GM18868 (cell line): ENCODE results near the gene HPCAL1.

Experiments used
- ATAC-seq: cut with Tn5 transposase; IDR thresholded peaks from one replicate; pipeline ENCODE4 v1.9.1; 2021; ENCODE audit warnings: mild to moderate bottlenecking, moderate library complexity; ENCODE audit not compliant: unreplicated experiment

Gene HPCAL1

GRCh38 chr2:10400978-10401951, 98.6 kb downstream of the HPCAL1 start:
- no peak for ATAC-seq

DNA sequence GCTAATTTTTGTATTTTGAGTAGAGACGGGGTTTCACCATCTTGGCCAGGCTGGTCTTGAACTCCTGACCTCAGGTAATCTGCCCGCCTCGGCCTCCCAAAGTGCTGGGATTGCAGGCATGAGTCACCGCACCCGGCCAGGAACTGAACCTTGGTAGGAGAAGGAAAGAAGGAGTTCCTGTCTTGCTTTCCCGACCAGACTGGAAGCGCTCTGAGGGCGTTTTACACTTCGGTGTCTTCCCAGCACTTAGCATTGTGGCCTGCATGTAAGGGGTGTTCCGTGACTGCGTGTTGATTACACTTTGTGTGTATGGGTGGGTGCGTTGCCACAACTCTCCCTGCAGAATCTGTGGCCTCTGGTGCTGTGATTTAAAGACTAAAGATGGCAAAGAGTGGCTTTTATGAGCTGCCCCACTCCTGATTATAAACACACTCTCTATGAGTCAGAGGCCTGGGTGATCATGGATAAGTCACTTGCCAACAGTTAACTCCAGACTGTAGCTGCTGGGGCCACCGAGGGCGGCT, 99.4 kb downstream of the HPCAL1 start:
- ATAC-seq = no peak

DNA sequence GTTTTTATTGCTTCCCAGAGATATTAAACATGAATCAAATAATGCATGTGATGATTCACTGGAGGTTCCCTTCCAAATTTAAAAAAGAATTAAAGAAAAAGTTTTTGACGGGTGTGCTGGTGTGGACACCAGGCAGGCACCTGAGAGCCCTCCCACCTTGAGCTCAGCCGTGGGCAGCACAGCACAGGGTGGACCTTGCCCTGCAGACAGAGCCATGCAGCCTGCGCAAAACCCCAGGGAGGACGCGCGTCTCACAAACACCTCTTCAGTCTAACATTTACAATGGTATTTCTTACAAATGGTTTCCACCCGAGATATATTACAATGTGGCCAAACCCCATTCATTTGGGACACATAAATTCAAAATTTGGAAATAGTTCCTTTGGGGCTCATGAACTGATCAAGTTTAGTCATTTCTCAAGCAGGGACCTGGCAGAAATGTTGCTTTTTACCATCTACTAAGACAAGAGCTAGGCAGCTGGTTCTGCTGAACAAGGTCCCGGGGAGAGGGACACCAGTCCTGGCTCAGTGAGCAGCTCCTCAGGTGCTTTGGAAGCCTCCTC, 100.0 kb downstream of the HPCAL1 start:
- no peak for ATAC-seq

GRCh38 chr2:10404324-10405143, 101.8 kb downstream of the HPCAL1 start:
- no peak for ATAC-seq

DNA sequence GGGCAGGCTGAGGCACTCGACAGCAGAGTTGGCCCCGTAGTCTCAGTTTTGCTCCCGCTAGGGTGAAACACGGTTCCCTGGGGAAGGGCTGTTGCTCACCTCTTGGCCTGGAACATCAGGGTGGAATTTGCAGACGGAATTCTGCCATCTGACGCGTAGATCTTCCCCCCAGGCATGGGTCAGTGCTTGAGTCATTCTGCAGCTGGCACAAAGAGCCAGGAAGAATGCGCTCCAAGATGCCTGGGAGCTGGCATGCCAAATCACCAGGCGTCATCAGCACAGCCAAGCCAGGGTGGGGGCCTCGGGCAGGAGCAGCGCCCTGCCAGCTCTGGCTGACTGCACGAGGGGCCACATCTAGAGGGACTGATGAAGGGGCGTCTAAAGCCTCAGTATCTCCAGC, 102.7 kb downstream of the HPCAL1 start:
- ATAC-seq = no peak

DNA sequence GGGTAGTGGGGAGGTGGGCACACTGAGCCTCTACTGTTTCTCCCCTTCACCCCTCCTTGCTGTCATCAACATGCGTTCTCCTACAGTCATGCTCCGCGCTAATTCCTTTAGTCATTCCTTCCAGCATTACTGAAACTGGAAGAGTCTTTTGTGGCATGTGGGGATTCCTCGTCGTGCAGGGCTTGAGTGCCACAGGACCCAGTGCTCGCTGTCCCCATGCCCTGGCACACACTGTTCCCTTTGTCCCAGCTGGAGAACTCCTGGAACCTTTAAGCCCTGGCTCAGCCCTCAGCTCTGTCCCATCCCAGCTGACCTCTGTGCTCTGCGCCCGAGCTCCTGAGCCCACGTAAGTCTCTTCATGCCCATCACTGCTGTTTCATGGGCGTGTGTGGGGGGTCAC, 103.3 kb downstream of the HPCAL1 start:
- ATAC-seq = no peak

DNA sequence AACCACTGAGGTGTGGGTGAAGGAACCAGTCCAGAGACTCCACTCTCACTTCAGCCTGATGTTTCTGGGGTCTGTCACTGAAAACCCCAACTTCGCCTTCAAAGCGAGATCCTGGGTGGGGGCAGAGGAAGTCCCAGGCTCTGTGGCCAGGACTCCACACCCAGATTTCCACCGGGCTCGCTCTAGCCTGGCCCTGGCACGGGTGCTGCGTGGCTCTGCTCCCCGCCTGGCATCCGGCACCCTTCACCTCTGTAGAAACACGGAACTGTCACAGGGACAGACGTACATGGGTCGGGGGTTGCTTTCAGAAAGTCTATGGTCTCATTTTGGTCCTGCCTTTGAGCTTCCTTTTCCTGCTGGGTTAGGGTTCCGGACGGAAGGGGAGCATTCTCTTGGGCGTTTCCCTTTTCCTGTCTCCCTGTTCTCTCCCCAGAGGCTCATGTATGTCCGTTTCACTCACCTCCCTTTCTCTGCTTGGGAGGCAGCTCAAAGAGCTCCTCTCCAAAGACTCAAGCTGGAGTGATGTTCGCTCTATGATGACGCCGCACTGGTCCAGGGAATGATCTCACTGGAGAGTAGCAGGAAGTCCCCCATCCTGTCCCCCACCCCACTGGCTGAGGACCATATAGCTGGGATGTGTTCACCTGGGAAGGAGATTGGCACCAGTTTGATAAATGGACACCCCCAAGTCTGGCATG, 103.9 kb downstream of the HPCAL1 start:
- ATAC-seq = no peak

- ATAC-seq = no peak
These were observed 104.7 kb downstream of the HPCAL1 start for GRCh38 chr2:10407432-10407831.

DNA sequence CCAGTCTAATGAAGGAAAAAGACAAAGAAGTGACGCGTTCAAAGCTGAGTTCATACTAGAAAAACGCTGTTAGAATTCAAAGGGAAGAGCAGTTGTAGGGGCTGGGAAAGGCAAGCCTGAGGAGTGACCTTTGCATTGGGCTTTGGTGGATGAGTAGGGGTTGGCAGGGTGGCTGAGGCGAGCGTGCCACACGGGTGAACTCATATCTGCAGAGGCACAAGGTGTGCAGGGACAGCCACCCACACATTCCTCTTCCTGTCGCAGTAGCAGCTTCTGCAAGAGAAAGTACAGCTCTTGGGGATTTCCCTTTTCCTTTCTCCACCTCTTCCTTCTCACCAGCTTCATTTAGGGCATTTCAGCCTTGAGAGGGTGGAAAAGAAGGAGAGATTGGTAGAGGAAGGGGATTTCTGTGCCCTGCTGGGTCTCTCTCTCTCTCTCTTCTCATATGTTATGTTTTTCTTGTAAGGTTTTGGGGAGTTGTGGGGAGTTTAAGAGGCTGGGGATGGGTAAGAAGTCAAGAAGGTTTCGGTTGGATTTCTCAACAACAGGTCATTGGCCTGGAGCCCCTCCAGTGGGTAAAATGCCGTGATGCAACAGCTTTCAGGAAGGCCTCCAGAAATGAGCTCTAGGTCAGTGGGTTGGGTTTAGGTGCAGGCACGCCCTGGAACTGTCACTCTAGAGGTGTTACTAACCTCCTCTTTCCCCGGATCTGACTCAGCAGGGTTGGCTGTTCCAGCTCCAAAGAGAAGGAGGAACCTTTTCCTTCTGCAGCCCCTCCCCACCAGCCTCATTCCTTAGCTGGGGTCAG, 105.3 kb downstream of the HPCAL1 start:
- peak; percentile 39 for ATAC-seq

DNA sequence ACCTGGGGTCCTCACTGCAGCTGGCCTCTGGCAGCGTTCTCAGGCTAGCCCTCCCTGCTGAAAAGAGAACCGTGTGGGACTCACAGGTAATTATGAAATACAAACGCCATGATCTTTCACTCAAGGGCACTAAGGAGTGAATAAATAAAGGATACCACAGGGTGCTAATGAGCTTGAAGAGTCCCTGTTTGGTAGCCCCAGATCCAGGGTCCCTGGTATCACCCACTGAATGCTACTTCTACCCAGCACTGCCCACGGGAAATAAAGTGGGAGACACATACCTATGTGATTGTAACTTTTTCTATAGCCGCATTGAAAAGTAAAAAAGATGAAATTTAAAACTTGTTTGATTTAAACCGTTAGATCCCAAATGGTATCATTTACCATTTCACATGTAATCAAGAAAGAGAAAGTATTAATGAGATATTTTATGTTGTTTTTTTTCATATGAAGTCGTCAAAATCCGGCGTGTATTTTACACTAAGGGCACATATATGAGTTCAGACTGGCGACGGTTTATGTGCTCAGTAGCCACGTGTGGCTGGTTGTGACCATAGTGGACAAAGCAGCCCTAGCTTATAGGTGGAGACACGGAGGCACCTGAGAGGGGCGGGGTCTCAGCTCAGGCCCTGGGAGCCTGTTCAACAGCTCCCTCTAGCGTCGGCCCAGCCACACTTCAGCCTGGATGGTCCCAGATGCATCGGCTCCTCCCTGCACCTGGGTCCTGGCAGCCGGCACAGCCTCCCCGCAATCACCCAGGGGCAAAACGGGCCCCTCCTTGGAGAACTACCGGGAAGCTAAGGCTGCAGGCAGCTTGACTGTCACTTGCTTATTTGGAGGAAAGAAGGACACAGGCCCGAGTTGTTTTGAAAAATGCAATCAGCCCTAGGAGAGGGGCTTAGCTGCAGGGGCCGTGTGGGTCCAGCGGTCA, 106.2 kb downstream of the HPCAL1 start:
- peak; percentile 42 for ATAC-seq

DNA sequence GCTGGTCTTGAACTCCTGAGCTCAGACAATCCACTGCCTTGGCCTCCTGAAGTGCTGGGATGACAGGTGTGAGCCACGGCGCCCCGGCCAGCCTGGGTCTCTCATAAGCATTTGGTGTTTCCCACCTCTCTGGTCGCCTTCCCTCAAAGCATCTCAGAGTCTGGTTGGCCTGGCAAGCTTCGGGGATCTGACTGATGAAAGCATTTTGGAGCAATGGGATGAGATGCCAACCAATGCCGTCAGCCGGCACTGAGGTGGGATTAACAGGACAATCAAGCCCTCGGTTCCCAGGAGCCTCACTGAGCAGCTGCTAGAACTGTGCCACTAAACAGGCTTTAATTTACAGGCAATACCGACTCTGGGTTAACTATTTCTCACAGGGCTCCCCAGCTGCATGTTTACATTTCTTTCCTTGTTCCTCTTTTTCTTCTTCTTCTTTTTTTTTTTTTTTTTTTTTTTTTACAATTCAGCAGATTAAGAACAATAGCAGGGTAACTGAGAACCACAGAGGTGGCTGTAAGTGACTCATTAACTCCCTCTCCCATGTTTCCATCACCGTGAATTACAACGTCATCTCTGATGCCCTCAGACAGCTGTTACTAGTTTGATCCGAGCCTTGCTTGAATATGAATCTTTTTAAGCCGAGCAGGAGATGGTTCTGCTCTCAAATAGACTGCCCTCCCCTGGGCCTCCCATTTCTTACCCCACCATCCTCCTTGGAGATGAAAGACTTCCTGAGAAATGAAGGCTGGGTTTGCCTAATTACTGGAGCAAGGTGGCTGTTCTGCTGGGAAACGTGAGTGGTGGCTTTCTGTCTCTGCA, 107.5 kb downstream of the HPCAL1 start:
- peak; percentile 62 for ATAC-seq

- no peak for ATAC-seq
These were observed 108.2 kb downstream of the HPCAL1 start for GRCh38 chr2:10410823-10411437.

DNA sequence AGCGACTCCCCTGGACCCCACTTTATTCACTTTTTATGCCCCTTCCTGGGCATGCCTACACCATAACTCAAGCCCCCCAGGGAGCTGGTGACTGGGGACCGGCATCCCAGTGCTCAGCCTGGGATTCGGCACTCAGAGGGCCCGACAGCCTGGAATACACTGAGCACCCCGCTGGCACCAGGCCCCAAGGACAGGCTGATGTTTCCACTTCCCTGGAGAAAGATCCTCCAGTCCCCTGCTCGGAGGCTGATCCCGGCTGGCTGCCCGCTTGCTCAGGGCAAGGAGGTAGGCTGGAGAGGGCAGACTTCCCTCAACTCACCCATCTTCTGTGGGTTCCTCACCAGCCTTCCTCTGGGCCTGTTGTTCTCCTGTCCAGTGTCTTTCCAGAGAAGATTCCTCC, 108.9 kb downstream of the HPCAL1 start:
- ATAC-seq = no peak

DNA sequence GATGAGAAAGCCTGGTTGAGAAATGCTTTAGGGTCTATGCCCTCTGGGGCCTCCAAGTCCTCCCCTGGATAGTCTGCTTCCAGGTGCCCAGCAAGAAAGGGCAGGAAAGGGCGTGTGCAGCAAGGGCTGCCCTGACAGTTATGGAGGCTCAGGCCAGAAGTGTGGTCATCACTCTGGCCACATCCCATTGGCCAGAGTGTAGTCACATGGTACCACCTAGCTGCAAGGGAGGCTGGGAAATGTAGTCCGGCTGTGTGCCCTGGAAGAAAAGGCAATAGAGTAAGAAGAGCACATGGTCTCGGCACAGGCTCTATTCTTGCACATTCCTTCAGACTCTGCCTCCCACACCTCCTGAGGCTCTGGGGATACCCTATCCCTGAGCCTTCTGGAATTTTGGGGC, 109.7 kb downstream of the HPCAL1 start:
- peak; percentile 35 for ATAC-seq

DNA sequence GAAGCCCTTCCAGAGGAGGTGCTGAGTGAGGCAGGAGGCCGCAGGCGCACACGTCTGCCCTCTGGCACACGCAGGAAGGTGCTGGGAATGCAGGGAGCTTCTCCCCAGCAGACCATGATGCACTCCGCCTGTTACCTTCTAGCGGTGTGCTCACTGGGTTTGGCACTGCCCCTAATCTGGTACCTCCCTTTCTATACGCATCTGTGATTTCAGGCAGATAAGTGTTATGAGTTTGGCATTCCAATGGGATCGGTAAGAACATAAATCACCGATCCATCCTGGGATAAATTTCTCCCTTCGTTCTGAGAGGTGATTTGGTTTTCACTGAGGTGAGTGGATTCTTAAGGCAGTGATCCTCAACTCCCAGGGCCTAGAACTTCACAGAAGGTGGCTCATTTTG, 110.8 kb downstream of the HPCAL1 start:
- ATAC-seq = no peak

- ATAC-seq = peak; percentile 47
These were observed 111.3 kb downstream of the HPCAL1 start for GRCh38 chr2:10413991-10414451.

DNA sequence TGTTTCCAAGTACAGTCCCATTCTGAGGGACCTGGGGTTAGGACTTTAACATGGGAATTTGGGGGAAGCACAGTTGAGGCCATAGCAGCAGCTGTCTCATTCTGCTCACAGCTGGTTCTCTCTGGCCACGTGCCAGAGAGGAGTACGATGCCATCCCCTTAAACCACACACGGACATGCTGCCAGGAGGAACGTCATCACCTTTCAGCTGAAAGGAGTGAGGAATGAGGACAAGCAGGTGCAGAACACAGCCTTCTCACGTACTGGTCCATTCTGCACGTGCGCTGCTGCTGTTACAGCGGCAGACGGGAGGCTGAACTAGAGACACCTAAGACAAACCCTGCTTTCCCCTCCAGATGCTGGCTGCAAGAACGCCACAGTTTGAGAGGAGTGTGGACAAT, 111.9 kb downstream of the HPCAL1 start:
- no peak for ATAC-seq
